DMS79 (cell line): ENCODE measurements around the gene ZFY.
"Not testable (repeated sequence)": the region's sequence is repeated elsewhere in the genome, so short reads cannot be mapped to it uniquely, and the experiment has no call there.

Experiments
- DNase-seq: peaks from one replicate; lab custom pipeline; 2025; lab: John Stamatoyannopoulos, UW

The ZFY gene

GRCh38 chrY:2973110-2973751 lies 38.0 kb downstream of the ZFY start:
- DNase-seq: no peak

DNA sequence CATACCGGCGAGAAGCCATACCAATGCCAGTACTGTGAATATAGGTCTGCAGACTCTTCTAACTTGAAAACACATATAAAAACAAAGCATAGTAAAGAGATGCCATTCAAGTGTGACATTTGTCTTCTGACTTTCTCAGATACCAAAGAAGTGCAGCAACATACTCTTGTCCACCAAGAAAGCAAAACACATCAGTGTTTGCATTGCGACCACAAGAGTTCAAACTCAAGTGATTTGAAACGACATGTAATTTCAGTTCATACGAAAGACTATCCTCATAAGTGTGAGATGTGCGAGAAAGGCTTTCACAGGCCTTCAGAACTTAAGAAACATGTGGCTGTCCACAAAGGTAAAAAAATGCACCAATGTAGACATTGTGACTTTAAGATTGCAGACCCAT lies 44.1 kb downstream of the ZFY start:
- DNase-seq: no peak

DNA sequence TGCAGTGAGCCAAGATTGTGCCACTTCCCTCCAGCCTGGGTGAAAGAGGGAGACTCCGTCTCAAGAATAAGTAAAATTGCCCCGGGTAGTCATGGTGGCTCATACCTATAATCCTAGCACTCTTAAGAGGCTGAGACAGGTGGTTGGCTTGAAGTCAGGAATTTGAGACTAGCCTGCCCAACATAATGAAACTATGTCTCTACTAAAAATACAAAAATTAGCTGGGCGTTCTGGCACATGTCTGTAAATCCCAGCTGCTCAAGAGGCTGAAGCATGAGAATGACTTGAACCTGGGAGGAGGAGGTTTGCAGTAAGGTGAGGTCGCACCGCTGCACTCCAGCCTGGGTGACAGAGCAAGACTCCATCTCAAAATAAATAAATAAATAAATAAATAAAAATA lies 49.3 kb downstream of the ZFY start:
- no peak for DNase-seq

DNA sequence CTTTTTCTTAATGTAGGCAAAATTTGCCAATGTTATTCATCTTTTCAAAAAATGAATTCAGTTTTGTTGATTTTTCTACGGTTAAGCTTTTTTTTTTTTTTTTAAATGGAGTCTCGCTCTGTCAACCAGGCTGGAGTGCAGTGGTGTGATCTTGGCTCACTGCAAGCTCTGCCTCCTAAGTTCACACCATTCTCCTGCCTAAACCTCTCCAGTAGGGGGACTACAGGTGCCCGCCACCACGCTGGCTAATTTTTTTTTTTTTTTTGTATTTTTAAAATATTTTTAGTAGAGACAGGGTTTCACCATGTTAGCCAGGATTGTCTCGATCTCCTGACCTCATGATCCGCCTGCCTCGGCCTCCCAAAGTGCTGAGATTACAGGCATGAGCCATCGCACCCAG lies 52.0 kb downstream of the ZFY start:
- not testable (repeated sequence) for DNase-seq

GRCh38 chrY:2997369-2997768 lies 62.2 kb downstream of the ZFY start:
- DNase-seq: not testable (repeated sequence)

DNA sequence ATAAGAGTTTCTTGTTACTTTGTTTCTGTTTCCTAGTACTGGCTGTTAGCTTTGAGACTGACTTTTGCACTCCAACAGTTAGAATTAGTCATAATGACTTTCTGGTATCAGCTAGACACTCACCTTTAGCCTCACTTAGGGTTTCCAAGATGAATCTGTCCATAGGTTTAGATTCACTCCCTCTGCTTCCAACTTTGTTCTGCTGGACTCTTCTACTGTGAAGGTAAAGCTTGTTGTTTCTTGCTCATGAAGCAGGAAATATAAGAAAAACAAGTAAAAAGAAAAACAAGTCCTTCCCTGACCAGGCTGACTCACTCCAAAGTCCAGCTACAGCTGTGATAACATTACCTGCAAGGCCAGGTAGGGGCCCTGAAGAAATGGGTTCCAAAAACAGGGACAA lies 67.0 kb downstream of the ZFY start:
- DNase-seq: no peak

- no peak for DNase-seq
These were observed 67.7 kb downstream of the ZFY start for GRCh38 chrY:3002680-3003515.

DNA sequence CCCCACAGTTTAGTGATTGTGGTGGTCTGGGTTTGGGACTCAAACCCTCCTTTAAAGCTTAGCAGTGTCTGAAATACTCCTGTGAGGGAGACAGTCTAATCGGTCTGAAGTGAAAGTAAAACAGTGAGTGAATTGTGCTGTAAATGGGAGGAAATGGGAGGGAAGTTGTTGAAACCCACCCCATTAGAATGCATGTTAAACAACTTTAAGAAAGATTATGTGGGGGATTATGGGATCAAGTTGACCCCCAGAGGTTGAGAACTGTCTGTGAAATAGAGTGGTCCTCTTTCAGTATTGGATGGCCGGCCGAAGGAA lies 68.3 kb downstream of the ZFY start:
- no peak for DNase-seq

- peak; percentile 38 for DNase-seq
These were observed 68.7 kb downstream of the ZFY start for GRCh38 chrY:3003846-3004245.

DNA sequence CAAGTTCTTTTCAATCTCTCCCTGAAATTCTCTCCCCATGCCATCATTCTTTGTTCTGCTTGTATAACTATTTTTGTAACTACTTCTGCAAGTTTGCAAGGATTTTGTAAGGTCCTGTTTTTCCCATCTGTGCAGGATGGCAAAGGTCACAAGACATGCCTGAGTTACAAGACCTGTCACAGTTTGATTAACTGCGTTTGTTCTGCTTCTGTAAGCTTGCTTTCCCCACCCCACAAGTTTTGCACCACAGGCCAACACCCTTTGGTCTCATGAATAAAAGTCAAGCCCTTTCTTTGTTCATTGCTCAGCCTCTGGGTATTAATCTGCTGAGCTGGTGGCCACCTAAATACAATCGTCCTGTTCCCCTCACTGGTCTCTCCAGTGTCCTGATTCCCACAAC lies 70.8 kb downstream of the ZFY start:
- DNase-seq: not testable (repeated sequence)

DNA sequence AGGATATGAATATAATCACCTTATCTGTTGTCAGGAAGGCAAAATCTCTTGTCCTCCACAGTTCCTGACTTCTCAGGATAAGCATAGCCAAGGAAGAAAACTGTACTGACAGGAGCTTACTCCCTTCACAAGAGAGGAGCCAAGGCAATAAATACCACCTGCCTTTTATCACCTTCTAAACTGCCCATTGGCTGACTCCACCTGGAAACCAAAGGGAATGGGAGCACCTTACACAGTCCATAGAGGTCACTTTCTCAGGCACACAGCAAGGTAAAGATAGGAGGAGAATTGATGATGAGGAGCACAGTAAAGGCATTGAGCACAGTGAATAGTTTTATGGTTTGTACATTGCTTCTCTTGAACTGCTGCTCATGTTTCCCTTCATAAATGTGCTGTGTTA lies 72.8 kb downstream of the ZFY start:
- no peak for DNase-seq

GRCh38 chrY:3012226-3012625 lies 77.0 kb downstream of the ZFY start:
- DNase-seq: no peak

DNA sequence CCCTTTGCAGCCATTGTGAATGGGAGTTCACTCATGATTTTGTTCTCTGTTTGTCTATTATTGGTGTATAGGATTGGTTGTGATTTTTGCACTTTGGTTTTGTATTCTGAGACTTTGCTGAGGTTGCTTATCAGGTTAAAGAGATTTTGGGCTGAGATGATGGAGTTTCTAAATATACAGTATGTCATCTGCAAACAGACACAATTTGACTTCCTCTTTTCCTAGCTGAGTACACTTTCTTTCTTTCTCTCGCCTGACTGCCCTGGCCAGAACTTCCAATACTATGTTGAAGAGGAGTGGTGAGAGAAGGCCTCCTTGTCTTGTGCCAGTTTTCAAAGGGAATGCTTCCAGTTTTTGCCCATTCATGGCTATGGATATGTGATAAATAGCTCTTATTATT lies 81.4 kb downstream of the ZFY start:
- no peak for DNase-seq

GRCh38 chrY:3018546-3018945 lies 83.4 kb downstream of the ZFY start:
- DNase-seq: no peak

DNA sequence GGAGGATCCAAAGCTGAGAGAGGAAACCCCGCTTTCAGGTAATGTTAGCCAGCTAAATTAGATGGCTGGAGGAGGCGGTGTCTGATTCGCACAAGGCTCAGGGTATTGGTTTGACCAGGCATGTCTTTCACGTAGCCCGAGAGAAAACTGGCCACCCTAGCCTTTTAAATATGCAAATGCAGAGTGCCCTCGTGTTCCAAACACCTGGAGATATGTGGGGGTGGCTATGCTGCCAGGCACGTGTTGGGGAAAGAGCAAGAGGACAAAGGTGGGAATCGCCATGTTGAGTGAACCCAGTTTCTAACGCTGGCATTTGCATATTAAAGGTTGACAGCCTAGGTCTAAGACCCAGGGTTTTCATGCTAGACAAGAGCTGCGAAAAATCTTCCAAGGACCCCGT lies 84.4 kb downstream of the ZFY start:
- no peak for DNase-seq

- no peak for DNase-seq
These were observed 86.0 kb downstream of the ZFY start for GRCh38 chrY:3021176-3021575.

GRCh38 chrY:3023606-3024005 lies 88.4 kb downstream of the ZFY start:
- no peak for DNase-seq

DNA sequence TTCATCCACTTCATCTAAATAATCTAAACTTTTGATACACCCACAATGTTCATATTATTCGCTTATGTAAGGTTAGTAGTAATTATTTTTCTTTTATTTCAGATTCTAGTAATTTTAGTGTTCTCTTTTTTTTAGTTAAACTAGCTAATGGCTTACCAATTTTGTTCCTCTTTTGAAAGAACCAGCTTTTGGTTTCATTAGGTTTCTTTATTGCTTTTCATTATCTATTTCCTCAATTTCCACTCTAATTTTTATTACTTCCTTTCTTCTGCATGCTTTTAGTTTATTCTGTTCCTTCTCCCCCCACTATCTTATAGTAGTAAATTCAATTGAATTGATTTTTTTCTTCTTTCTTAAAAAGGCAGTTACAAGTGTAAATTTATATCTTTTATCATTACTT lies 90.2 kb downstream of the ZFY start:
- no peak for DNase-seq
